ENCODE results near the gene HRC.

The HRC gene

GRCh38 chr19:49152119-49152550, 3.1 kb downstream of the HRC start:
- Histone ChIP-seq H3K9me3 (ENCODE audit: insufficient read depth, low read depth, low read length) (peaks cover 12% of the 10 kb centered on the region), H3K9ac (ENCODE audit: low read length) (no peak overlapping the region), H3K27ac (ENCODE audit: low read depth, low read length) (no peak overlapping the region), H3K79me1 (ENCODE audit: low read length) (peaks cover 14% of the 10 kb centered on the region), H4K8ac (ENCODE audit: low read depth, low read length) (no peak overlapping the region), H3K79me2 (ENCODE audit: control insufficient read depth, insufficient read depth, low read length, poor library complexity) (peaks cover 2% of the 10 kb centered on the region), H2AFZ (ENCODE audit: insufficient read depth, low read length, poor library complexity) (no peak overlapping the region), H2BK120ac (ENCODE audit: insufficient read depth, low read length, poor library complexity) (no peak overlapping the region), H3K14ac (ENCODE audit: low read length) (no peak overlapping the region), H3K4me2 (ENCODE audit: low read length) (no peak overlapping the region), H4K91ac (ENCODE audit: low read depth, low read length) (no peak overlapping the region), H3K27me3 (ENCODE audit: insufficient read depth, low read length) (no peaks in the 10 kb centered on the region), H3K4me1 (ENCODE audit: control insufficient read depth in 1 of 2, insufficient read depth in 2 of 2, low read length in 2 of 2) (peaks cover 6 to 23% of the 10 kb centered on the region in 2 experiments), H3K18ac (ENCODE audit: low read length) (no peak overlapping the region), H2AK5ac (ENCODE audit: low read length) (no peak overlapping the region), H3K4me3 (ENCODE audit: low read depth, low read length) (no peak overlapping the region), H2BK12ac (ENCODE audit: low read length) (no peak overlapping the region), H4K12ac (ENCODE audit: low read depth, low read length) (no peak overlapping the region), H3K4ac (ENCODE audit: low read depth, low read length) (no peak overlapping the region), H2BK5ac (ENCODE audit: low read depth, low read length, poor library complexity) (no peak overlapping the region), H3K36me3 (ENCODE audit: control insufficient read depth in 1 of 2, insufficient read depth in 2 of 2, low read length in 2 of 2) (no peaks in the 10 kb centered on the region), H3K23ac (ENCODE audit: low read length) (no peak overlapping the region)
- no peak for DNase-seq
- WGBS (ENCODE audit: extremely low coverage, insufficient coverage, insufficient read length) = no CpG with 5 or more reads among the region's 10 CpGs

GRCh38 chr19:49151267-49152118, 3.7 kb downstream of the HRC start:
- no peak overlapping the region for H3K14ac ChIP-seq (ENCODE audit: low read length)
- DNase-seq = peak; percentile 97
- no peak overlapping the region for H4K8ac ChIP-seq (ENCODE audit: low read depth, low read length)
- H2AK5ac ChIP-seq (ENCODE audit: low read length) = no peak overlapping the region
- H3K79me1 ChIP-seq (ENCODE audit: low read length) = peaks cover 14% of the 10 kb centered on the region
- H4K91ac ChIP-seq (ENCODE audit: low read depth, low read length) = no peak overlapping the region
- peaks cover 12% of the 10 kb centered on the region for H3K9me3 ChIP-seq (ENCODE audit: insufficient read depth, low read depth, low read length)
- H3K9ac ChIP-seq (ENCODE audit: low read length) = no peak overlapping the region
- H4K12ac ChIP-seq (ENCODE audit: low read depth, low read length) = no peak overlapping the region
- H3K4me1 ChIP-seq (ENCODE audit: control insufficient read depth in 1 of 2, insufficient read depth in 2 of 2, low read length in 2 of 2) = peaks cover 6 to 23% of the 10 kb centered on the region in 2 experiments
- no peak overlapping the region for H3K23ac ChIP-seq (ENCODE audit: low read length)
- no CpG with 5 or more reads among the region's 45 CpGs for WGBS (ENCODE audit: extremely low coverage, insufficient coverage, insufficient read length)
- H3K27me3 ChIP-seq (ENCODE audit: insufficient read depth, low read length) = no peaks in the 10 kb centered on the region
- no peak overlapping the region for H2AFZ ChIP-seq (ENCODE audit: insufficient read depth, low read length, poor library complexity)
- no peak overlapping the region for H3K18ac ChIP-seq (ENCODE audit: low read length)
- H3K79me2 ChIP-seq (ENCODE audit: control insufficient read depth, insufficient read depth, low read length, poor library complexity) = peaks cover 2% of the 10 kb centered on the region
- no peak overlapping the region for H3K4ac ChIP-seq (ENCODE audit: low read depth, low read length)
- no peak overlapping the region for H2BK5ac ChIP-seq (ENCODE audit: low read depth, low read length, poor library complexity)
- no peak overlapping the region for H3K4me3 ChIP-seq (ENCODE audit: low read depth, low read length)
- no peak overlapping the region for H3K27ac ChIP-seq (ENCODE audit: low read depth, low read length)
- peak overlapping the region; percentile 78 for H3K4me2 ChIP-seq (ENCODE audit: low read length)
- no peak overlapping the region for H2BK120ac ChIP-seq (ENCODE audit: insufficient read depth, low read length, poor library complexity)
- H3K36me3 ChIP-seq (ENCODE audit: control insufficient read depth in 1 of 2, insufficient read depth in 2 of 2, low read length in 2 of 2) = no peaks in the 10 kb centered on the region
- no peak overlapping the region for H2BK12ac ChIP-seq (ENCODE audit: low read length)

GRCh38 chr19:49150944-49151243, 4.3 kb downstream of the HRC start:
- Histone ChIP-seq H3K4ac (ENCODE audit: low read depth, low read length) (peak overlapping the region; percentile 31), H3K4me2 (ENCODE audit: low read length) (peak overlapping the region; percentile 78), H2BK5ac (ENCODE audit: low read depth, low read length, poor library complexity) (no peak overlapping the region), H3K4me1 (ENCODE audit: control insufficient read depth in 1 of 2, insufficient read depth in 2 of 2, low read length in 2 of 2) (peaks cover 6 to 27% of the 10 kb centered on the region in 2 experiments), H3K14ac (ENCODE audit: low read length) (no peak overlapping the region), H2AK5ac (ENCODE audit: low read length) (no peak overlapping the region), H3K36me3 (ENCODE audit: control insufficient read depth in 1 of 2, insufficient read depth in 2 of 2, low read length in 2 of 2) (no peaks in the 10 kb centered on the region), H3K9me3 (ENCODE audit: insufficient read depth, low read depth, low read length) (peaks cover 12% of the 10 kb centered on the region), H3K27ac (ENCODE audit: low read depth, low read length) (no peak overlapping the region), H4K91ac (ENCODE audit: low read depth, low read length) (peak overlapping the region; percentile 70), H2AFZ (ENCODE audit: insufficient read depth, low read length, poor library complexity) (peak overlapping the region; percentile 82), H3K23ac (ENCODE audit: low read length) (no peak overlapping the region), H3K79me1 (ENCODE audit: low read length) (peaks cover 14% of the 10 kb centered on the region), H3K4me3 (ENCODE audit: low read depth, low read length) (peak overlapping the region; percentile 74), H3K27me3 (ENCODE audit: insufficient read depth, low read length) (no peaks in the 10 kb centered on the region), H3K9ac (ENCODE audit: low read length) (no peak overlapping the region), H4K12ac (ENCODE audit: low read depth, low read length) (peak overlapping the region; percentile 16), H2BK120ac (ENCODE audit: insufficient read depth, low read length, poor library complexity) (no peak overlapping the region), H3K79me2 (ENCODE audit: control insufficient read depth, insufficient read depth, low read length, poor library complexity) (peaks cover 2% of the 10 kb centered on the region), H4K8ac (ENCODE audit: low read depth, low read length) (peak overlapping the region; percentile 83), H3K18ac (ENCODE audit: low read length) (peak overlapping the region; percentile 88), H2BK12ac (ENCODE audit: low read length) (peak overlapping the region; percentile 25)
- DNase-seq = no peak
- WGBS (ENCODE audit: extremely low coverage, insufficient coverage, insufficient read length) = no CpG with 5 or more reads among the region's 16 CpGs

- Histone ChIP-seq H4K12ac (ENCODE audit: low read depth, low read length) (peak overlapping the region; percentile 16), H3K27ac (ENCODE audit: low read depth, low read length) (no peak overlapping the region), H3K4me3 (ENCODE audit: low read depth, low read length) (peak overlapping the region; percentile 74), H3K18ac (ENCODE audit: low read length) (peak overlapping the region; percentile 88), H2BK120ac (ENCODE audit: insufficient read depth, low read length, poor library complexity) (peak overlapping the region; percentile 61), H2AK5ac (ENCODE audit: low read length) (no peak overlapping the region), H3K4ac (ENCODE audit: low read depth, low read length) (peak overlapping the region; percentile 31), H3K9ac (ENCODE audit: low read length) (peak overlapping the region; percentile 17), H3K4me1 (ENCODE audit: control insufficient read depth in 1 of 2, insufficient read depth in 2 of 2, low read length in 2 of 2) (peaks cover 6 to 28% of the 10 kb centered on the region in 2 experiments), H3K36me3 (ENCODE audit: control insufficient read depth in 1 of 2, insufficient read depth in 2 of 2, low read length in 2 of 2) (no peaks in the 10 kb centered on the region), H4K8ac (ENCODE audit: low read depth, low read length) (peak overlapping the region; percentile 83), H2BK12ac (ENCODE audit: low read length) (peak overlapping the region; percentile 25), H4K91ac (ENCODE audit: low read depth, low read length) (peak overlapping the region; percentile 70), H3K14ac (ENCODE audit: low read length) (peak overlapping the region; percentile 75), H3K79me1 (ENCODE audit: low read length) (peaks cover 14% of the 10 kb centered on the region), H3K4me2 (ENCODE audit: low read length) (peak overlapping the region; percentile 78), H3K9me3 (ENCODE audit: insufficient read depth, low read depth, low read length) (peaks cover 12% of the 10 kb centered on the region), H2AFZ (ENCODE audit: insufficient read depth, low read length, poor library complexity) (peak overlapping the region; percentile 82), H2BK5ac (ENCODE audit: low read depth, low read length, poor library complexity) (no peak overlapping the region), H3K23ac (ENCODE audit: low read length) (no peak overlapping the region), H3K79me2 (ENCODE audit: control insufficient read depth, insufficient read depth, low read length, poor library complexity) (peaks cover 2% of the 10 kb centered on the region), H3K27me3 (ENCODE audit: insufficient read depth, low read length) (no peaks in the 10 kb centered on the region)
- DNase-seq = peak; percentile 58 to 76
- no CpG with 5 or more reads among the region's 75 CpGs for WGBS (ENCODE audit: extremely low coverage, insufficient coverage, insufficient read length)
These were observed 4.9 kb downstream of the HRC start for GRCh38 chr19:49150106-49150943.

All from trophoblast cell (in vitro differentiated cells and primary cell).